SU-DHL-6 (cell line): ENCODE results near the gene PRXL2B.

Experiments
- H2AFZ ChIP-seq: fragments of 200-600 bp; sonication (generic); 2 replicates; pipeline ENCODE4 v1.6.1; 2014; ENCODE audit warnings: low read depth, mild to moderate bottlenecking, moderate library complexity, mixed read lengths, antibody characterized with exemption, low read length; ENCODE audit not compliant: severe bottlenecking
- H3F3A ChIP-seq: fragments of 200-600 bp; shearing (Covaris generic); 2 replicates; pipeline ENCODE4 v1.6.0; 2016; ENCODE audit warnings: antibody characterized with exemption, mild to moderate bottlenecking; ENCODE audit not compliant: insufficient read depth
- H3K27ac ChIP-seq: fragments of 200-600 bp; sonication (generic); 2 replicates; pipeline ENCODE4 v1.5.1; 2016; ENCODE audit warnings: low read depth, mild to moderate bottlenecking, low read length, moderate library complexity, mixed read lengths
- H3K27me3 ChIP-seq: fragments of 200-600 bp; sonication (generic), shearing (Covaris generic); 2 replicates; pipeline ENCODE4 v1.6.0; 2014; ENCODE audit warnings: mild to moderate bottlenecking, low read length
- H3K36me3 ChIP-seq: fragments of 200-600 bp; sonication (generic); 2 replicates; pipeline ENCODE4 v1.6.1; 2014; ENCODE audit warnings: mild to moderate bottlenecking, low read length, mixed read lengths
- H3K4me2 ChIP-seq: fragments of 300-600, 200-600 bp; shearing (Covaris generic), sonication (generic); 2 replicates; pipeline ENCODE4 v1.6.0; 2014; ENCODE audit warnings: low read length, low read depth, mild to moderate bottlenecking; ENCODE audit not compliant: poor library complexity, severe bottlenecking
- H3K4me3 ChIP-seq: fragments of 200-600 bp; sonication (generic); 2 replicates; pipeline ENCODE4 v1.5.1; 2014; ENCODE audit warnings: antibody characterized with exemption, low read length, mild to moderate bottlenecking, mixed read lengths; ENCODE audit not compliant: insufficient read depth, poor library complexity, severe bottlenecking
- H3K79me2 ChIP-seq: fragments of 200-600 bp; sonication (generic); 2 replicates; pipeline ENCODE4 v1.6.1; 2014; ENCODE audit warnings: mild to moderate bottlenecking, low read length, moderate library complexity; ENCODE audit not compliant: insufficient read depth
- H3K9ac ChIP-seq: fragments of 200-600 bp; sonication (generic); 2 replicates; pipeline ENCODE4 v1.7.0; 2014; ENCODE audit warnings: mild to moderate bottlenecking, low read length
- H3K9me2 ChIP-seq: fragments of 200-600 bp; sonication (generic); replicated peaks from 2 replicates; pipeline ENCODE4 v1.6.1; 2014; ENCODE audit warnings: low read length; ENCODE audit not compliant: insufficient read depth
- H3K9me3 ChIP-seq: fragments of 200-600 bp; sonication (generic); 2 replicates; pipeline ENCODE4 v1.6.1; 2014; ENCODE audit warnings: low read length, mixed read lengths; ENCODE audit not compliant: insufficient read depth
- H4K20me1 ChIP-seq: fragments of 200-600 bp; sonication (generic); 2 replicates; pipeline ENCODE4 v1.6.1; 2014; ENCODE audit warnings: low read depth, mild to moderate bottlenecking, antibody characterized with exemption, low read length, moderate library complexity, mixed read lengths
- CTCF ChIP-seq: fragments of 200-600 bp; sonication (generic); IDR thresholded peaks from one replicate; pipeline ENCODE4 v1.5.1; 2017; ENCODE audit warnings: antibody characterized with exemption, mild to moderate bottlenecking, low read length, moderate library complexity; ENCODE audit not compliant: insufficient read depth, poor library complexity, severe bottlenecking
- EZH2phosphoT487 ChIP-seq: fragments of 200-600 bp; sonication (generic), shearing (Covaris generic); conservative IDR thresholded peaks from 2 replicates; pipeline ENCODE4 v1.6.1; 2018; ENCODE audit warnings: mild to moderate bottlenecking, antibody characterized with exemption, low read length, moderate library complexity, mixed read lengths

Gene PRXL2B

GRCh38 chr1:2564006-2564814, 22.4 kb upstream of the PRXL2B start:
- no peak for TF ChIP-seq EZH2phosphoT487
- TF ChIP-seq CTCF: no peak

GRCh38 chr1:2564815-2565374, 21.7 kb upstream of the PRXL2B start:
- Histone ChIP-seq H3K79me2 (no peaks in the 10 kb centered on the region), H3K4me2 (no peak overlapping the region), H3K9me3 (no peaks in the 10 kb centered on the region), H3F3A (no peaks in the 10 kb centered on the region), H3K4me3 (no peak overlapping the region), H2AFZ (no peak overlapping the region), H4K20me1 (no peaks in the 10 kb centered on the region), H3K36me3 (no peaks in the 10 kb centered on the region), H3K9me2 (no peaks in the 10 kb centered on the region), H3K27ac (no peak overlapping the region), H3K27me3 (no peaks in the 10 kb centered on the region), H3K9ac (no peak overlapping the region)
- no peak for TF ChIP-seq CTCF
- no peak for TF ChIP-seq EZH2phosphoT487

More at GRCh38 chr1:2564006-2564814, 22.4 kb upstream of the PRXL2B start:
- H3K4me3 ChIP-seq: no peak overlapping the region
- H3K9me3 ChIP-seq: no peaks in the 10 kb centered on the region
- no peaks in the 10 kb centered on the region for H3K79me2 ChIP-seq
- no peaks in the 10 kb centered on the region for H3K9me2 ChIP-seq
- H3K27ac ChIP-seq: no peak overlapping the region
- no peaks in the 10 kb centered on the region for H3K27me3 ChIP-seq
- no peaks in the 10 kb centered on the region for H3K36me3 ChIP-seq
- H3K4me2 ChIP-seq: no peak overlapping the region
- H3K9ac ChIP-seq: no peak overlapping the region
- no peaks in the 10 kb centered on the region for H4K20me1 ChIP-seq
- no peaks in the 10 kb centered on the region for H3F3A ChIP-seq
- no peak overlapping the region for H2AFZ ChIP-seq

- H3K27me3 ChIP-seq: no peaks in the 10 kb centered on the region
- no peak overlapping the region for H3K4me3 ChIP-seq
- no peak for TF ChIP-seq CTCF
- TF ChIP-seq EZH2phosphoT487: no peak
- H3K9ac ChIP-seq: no peak overlapping the region
- H3K79me2 ChIP-seq: no peaks in the 10 kb centered on the region
- no peak overlapping the region for H3K4me2 ChIP-seq
- no peaks in the 10 kb centered on the region for H4K20me1 ChIP-seq
- H3K9me2 ChIP-seq: no peaks in the 10 kb centered on the region
- H3K9me3 ChIP-seq: no peaks in the 10 kb centered on the region
- H2AFZ ChIP-seq: no peak overlapping the region
- no peaks in the 10 kb centered on the region for H3K36me3 ChIP-seq
- H3F3A ChIP-seq: no peaks in the 10 kb centered on the region
- H3K27ac ChIP-seq: no peak overlapping the region
Observed at GRCh38 chr1:2566101-2567045, 20.2 kb upstream of the PRXL2B start.
